Spleen (tissue), 7 donors: Measurements from ENCODE around the gene HIF3A.

Experiments
- CTCF ChIP-seq, 11 experiments: fragments of 200-600 bp in 7 of 11; fragments of 450-650 bp in 4 of 11; sonication (generic) in 4 of 11; IDR thresholded peaks in 8 of 11; conservative IDR thresholded peaks in 3 of 11; 1 replicate in 7 of 11; 2 replicates in 4 of 11; pipeline versions ENCODE4 v1.4.0 to v1.8.0; 2016 to 2021; ENCODE audit warnings: antibody characterized with exemption in 11 of 11, inconsistent platforms in 4 of 11, mild to moderate bottlenecking in 1 of 11
- POLR2A ChIP-seq, 3 donors: fragments of 450-650 bp; IDR thresholded peaks; one replicate each; pipeline ENCODE4 v1.5.1; 2017; ENCODE audit warnings: antibody characterized with exemption in 3 of 3, mild to moderate bottlenecking in 1 of 3
- POLR2AphosphoS5 ChIP-seq, 3 donors: sonication (generic); formaldehyde crosslinking; IDR thresholded peaks; one replicate each; pipeline ENCODE4 v1.5.1; 2017; ENCODE audit warnings: antibody characterized with exemption in 3 of 3
- donor health status: DM: no; HTN: no; CAD: no; lungs with moderate emphysema.
- donor health status: DM: no; HTN: no; CAD: no.
- donor health status: DM: no; HTN: no; CAD: no.

DNA sequence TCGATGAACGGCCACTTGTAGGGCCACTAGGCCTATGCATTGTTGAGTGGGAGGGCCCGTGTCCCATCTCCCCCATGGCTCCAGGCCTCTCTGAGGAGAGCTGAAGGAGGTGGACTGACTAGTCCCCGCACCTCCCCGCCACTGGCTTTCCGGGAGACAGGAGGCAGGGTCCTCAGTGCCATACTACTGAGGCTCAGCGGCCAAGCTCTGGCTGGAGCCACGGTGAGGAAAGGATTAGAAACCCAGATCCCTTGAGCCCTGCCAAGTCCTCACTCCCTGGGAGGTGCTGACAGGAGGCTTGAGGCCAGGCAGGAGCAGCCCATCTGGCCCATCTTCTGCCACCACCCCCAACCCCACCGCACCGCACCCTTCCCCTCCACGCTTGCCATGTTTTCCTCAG, 87.6 kb downstream of the HIF3A start:
- no peak for TF ChIP-seq CTCF (IDR thresholded peaks at IDR 0.05 in 8 of 11, conservative IDR thresholded peaks at IDR 0.05 in 3 of 11)
- no peak for TF ChIP-seq POLR2A (IDR thresholded peaks at IDR 0.05)
- TF ChIP-seq POLR2AphosphoS5 (IDR thresholded peaks at IDR 0.05) = peak in 1 of 3 donors; percentile 27
